SH-SY5Y (cell line): ENCODE results near the gene DMD.

Experiments used
- GATA2 ChIP-seq: IDR thresholded peaks from 2 replicates; pipeline ENCODE4 v1.6.1; 2011; ENCODE audit warnings: mild to moderate bottlenecking, low read depth, low read length
- GATA3 ChIP-seq: IDR thresholded peaks from 2 replicates; pipeline ENCODE4 v1.6.1; 2011; ENCODE audit warnings: low read depth, mild to moderate bottlenecking, low read length, moderate library complexity

DNA sequence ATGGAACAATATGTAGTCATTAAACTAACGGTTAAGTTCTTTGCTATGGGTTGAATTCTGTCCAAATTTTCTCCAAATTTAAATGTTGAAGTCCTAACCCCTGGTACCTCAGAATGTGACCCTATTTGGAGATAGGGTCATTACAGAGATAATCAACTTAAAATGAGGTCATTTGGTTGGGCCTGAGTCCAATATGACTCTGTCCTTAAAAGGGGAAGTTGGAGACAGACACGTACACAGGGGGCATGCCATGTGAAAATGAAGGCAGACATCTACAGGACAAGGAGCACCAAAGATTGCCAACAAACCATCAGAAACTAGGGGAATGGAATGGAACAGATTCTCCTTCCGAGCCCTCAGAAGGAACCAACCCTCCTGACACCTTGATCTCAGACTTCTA, 1647.6 kb downstream of the DMD start:
- no peak for TF ChIP-seq GATA3
- TF ChIP-seq GATA2, result no peak
